NCI-H2107 (cell line): Measurements from ENCODE around the gene WBP1L.
"Not testable (repeated sequence)": the region's sequence is repeated elsewhere in the genome, so short reads cannot be mapped to it uniquely, and the experiment has no call there.

Source experiments
- DNase-seq: peaks from one replicate; lab custom pipeline; 2025; lab: John Stamatoyannopoulos, UW

WBP1L gene

GRCh38 chr10:102723989-102724388, 19.8 kb upstream of the WBP1L start:
- no peak for DNase-seq

DNA sequence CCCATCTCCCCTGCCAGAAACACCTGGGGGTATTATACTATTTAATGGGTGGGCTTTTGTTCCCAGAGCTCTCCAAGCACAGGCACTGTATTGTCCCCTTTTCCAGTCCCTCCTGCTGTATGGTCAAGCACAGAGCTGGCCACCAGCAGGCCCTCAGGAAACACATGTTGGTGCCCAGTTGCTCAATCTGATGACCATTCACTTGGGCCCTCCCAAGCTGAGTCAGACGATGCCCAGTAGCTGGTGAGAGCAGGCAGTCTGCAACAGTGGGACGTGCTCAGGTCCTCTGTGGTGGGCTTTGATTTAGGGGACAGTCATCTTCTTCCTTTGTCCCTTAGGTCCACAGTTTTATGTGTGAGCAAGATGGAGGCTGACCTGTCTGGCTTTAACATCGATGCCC, 17.5 kb upstream of the WBP1L start:
- no peak for DNase-seq

DNA sequence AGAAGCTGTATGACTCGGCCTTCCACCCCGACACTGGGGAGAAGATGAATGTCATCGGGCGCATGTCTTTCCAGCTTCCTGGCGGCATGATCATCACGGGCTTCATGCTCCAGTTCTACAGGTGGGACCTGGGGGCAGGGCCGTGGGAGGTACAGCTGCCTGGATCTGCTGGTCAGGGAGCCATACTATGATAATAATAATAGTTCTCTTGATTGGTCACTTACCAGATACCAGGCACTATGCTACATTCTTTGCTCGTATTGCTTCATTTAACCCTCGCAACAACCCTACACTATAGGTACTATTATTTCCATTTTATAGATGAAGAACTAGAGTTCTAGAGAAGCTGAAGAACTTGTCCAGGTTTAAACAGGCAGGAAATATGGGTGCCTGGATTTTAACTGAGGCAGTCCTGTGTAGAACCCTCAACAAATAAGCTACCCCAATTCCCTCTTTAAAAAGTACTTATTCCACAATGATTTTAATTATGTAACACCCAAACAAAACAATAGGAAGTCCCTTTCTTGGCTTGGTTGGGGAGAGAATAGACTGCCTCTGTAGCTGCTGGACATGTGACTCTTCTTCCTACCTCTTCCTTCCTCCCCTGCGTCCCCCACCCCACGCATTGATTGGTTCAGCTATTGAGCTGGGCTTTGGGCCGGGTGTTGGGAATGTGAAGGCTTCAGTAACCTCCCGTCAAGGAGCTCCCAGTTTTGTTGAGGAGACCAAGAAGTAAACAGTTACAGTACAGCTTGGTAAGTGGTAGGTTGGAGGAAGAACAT, 16.5 kb upstream of the WBP1L start:
- no peak for DNase-seq

DNA sequence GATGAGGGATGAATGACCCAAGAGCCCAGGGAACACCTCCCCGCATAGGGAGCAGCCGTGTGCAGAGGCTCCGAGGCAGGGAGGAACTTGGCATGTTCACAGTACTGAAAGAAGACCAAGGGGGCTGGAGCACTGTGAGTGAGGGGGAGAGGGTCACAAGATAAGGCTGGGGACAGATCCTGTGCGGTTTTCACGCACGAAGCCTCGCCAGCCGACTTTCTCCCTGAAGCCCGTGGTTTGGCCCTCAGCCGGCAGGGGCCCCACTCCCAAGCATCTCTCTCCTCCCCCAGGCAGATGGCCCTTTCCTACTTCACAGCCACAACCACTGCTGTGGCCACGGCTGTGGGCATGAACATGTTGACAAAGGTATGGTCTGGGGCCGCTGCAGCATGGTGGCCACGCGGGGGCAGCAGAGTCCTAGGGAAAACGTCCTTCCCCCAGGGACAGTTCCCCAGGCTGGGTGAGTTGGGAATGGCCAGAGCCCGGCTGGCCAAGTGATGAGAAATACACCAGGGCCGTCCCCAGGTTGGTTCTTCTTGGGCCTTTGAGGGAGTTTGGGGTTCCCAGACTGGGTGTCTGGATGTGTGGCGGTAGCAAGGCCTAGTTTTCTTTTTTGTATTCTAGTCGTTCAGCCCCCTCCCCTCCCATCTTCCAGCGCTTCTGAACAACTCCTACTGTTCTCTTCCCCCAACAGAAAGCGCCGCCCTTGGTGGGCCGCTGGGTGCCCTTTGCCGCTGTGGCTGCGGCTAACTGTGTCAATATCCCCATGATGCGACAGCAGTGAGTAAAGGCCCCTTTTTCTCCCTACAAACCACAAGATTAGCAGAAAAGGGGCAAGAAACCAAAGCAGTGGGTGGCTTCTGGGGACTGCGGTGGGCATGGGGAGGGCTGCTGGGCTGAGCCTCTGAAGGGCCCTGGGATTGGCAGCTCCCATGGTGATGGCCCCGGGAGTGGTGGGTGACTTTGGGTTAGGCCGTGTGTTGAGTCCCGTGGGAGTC, 14.4 kb upstream of the WBP1L start:
- DNase-seq = peak; percentile 0

GRCh38 chr10:102731222-102731800, 12.4 kb upstream of the WBP1L start:
- no peak for DNase-seq

GRCh38 chr10:102732661-102733060, 11.1 kb upstream of the WBP1L start:
- DNase-seq = no peak

DNA sequence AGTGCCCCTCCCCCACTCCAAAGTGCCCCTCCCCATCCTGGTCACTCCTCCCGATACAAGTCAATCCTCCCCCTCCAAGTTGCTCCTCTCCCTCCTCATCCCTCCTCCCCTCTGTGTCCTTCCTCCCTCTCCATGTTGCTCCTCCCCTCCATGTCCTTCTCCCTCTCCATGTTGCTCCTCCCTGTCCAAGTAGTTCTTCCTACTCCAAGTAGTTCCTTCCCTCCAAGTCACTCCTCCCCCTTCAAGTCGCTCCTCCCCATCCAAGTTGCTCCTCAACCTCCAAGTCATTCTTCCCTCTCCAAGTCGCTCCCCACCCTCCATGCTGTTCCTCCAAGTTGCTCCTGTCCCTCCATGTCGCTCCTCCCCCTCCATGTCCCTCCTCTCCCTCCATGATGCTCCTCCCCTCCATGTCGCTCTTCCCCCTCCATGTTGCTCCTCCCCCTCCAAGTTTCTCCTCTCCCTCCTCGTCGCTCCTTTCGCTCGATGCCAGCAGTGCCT, 8.6 kb upstream of the WBP1L start:
- no peak for DNase-seq

- no peak for DNase-seq
Observed at GRCh38 chr10:102738692-102739121, 5.0 kb upstream of the WBP1L start.

DNA sequence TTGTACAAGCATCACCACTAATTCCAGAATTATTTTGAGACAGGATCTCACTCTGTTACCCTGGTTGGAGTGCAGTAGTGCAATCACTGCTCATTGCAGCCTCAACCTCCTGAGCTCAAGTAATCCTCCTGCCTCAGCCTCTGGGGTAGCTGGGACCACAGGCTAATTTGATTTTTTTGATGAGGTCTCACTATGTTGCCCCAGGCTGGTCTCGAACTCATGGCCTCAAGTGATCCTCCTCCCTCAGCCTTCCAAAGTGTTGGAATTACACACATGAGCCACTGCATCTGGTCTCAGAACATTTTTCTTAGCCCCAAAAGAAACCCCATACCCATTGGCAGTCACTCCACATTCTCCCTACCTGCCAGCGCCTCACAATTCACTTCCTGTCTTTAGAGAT, 3.5 kb upstream of the WBP1L start:
- no peak for DNase-seq

DNA sequence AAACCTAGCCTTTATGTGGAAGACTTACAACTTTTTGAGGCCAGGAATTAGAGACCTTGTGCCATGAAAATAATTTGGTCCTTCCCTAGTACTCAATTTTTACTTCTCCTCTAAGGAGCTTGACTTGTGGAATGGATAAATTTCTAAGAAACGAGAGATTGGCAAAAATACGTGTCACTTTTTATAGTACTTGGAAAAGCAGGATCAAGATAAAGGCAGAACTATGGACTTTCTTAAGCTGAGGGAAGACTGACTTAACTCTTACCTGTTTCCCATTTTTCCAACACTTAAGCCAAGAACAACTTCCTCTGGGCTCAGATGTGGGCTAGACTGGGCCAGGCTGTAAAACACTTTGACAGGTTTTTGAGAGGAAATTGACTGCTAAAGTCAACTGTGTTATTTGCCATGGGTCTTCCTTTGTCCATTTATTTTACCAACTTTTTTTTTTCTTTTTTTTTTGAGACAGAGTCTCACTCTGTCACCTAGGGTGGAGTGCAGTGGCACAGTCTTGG, 2.0 kb upstream of the WBP1L start:
- DNase-seq = no peak

DNA sequence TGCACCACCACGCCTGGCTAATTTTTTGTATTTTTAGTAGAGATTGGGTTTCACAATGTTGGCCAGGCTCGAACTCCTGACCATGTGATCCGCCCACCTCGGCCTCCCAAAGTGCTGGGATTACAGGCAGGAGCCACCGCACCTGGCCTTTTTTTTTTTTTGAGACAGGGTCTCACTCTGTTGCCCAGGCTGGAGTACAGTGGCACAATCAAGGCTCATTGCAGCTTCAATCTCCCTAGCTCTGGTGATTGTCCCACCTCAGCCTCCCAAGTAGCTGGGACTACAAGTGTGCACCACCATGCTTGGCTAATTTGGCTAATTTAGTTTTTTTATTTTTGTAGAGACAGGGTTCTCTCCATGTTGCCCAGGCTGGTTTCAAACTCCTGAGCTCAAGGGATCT, 1.4 kb upstream of the WBP1L start:
- DNase-seq = not testable (repeated sequence)

GRCh38 chr10:102743078-102743587, 615 bp upstream of the WBP1L start:
- DNase-seq = no peak

- DNase-seq = no peak
Observed at GRCh38 chr10:102744374-102745051, 765 bp downstream of the WBP1L start.

DNA sequence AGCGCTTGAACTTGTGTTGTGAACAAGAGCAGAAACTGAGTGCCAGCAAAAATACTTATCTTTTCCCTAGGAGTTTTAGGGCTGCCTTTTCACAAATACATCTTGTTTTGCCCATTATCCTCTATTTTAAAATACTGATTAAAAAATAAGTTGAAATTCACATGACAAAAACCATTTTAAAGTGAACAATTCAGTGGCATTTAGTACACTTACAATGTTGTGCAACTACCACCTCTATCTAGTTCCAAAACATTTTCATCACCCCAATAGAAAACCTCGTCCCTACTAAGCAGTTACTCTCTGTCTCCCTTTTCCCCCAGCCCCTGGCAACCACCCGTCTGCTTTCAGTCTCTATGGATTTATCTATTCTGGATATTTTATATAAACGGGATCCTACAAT, 1.4 kb downstream of the WBP1L start:
- DNase-seq = no peak

- no peak for DNase-seq
Observed at GRCh38 chr10:102752266-102752930, 8.7 kb downstream of the WBP1L start.

DNA sequence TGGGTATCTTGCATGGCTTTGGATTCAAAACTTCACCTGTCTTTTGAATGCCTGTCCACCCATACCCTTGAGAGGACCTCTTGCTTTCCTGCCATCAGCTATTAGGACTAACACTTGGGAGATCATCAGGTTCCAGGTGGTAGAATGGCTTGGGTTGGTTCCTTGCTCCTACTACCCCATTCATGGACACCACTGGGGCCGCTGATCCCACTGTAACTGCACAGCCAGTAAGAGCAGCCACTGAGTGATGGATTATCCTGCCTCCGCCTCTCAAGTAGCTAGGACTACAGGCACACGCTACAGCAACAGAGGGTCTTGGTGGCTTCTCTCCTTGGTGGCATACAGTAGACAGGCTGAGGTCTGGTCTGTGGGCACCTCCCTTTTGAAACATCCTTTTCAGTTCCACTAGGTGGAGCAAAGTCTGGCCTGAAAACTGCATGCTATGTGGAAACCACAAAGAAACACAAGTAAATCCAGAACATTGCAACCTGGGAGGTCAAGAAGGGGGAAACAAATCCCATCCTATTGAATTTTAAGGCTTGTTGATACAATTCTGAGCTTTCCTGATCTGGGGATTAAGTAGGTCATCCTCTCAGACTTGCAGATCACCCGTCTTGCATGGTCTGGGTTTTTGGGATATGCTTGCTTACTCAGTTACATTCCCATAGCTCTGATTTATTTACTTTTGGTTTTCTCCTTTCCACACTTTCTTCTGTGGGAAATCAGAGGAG, 9.4 kb downstream of the WBP1L start:
- no peak for DNase-seq

GRCh38 chr10:102753718-102754117, 10.0 kb downstream of the WBP1L start:
- DNase-seq = no peak

GRCh38 chr10:102757323-102757722, 13.6 kb downstream of the WBP1L start:
- no peak for DNase-seq

DNA sequence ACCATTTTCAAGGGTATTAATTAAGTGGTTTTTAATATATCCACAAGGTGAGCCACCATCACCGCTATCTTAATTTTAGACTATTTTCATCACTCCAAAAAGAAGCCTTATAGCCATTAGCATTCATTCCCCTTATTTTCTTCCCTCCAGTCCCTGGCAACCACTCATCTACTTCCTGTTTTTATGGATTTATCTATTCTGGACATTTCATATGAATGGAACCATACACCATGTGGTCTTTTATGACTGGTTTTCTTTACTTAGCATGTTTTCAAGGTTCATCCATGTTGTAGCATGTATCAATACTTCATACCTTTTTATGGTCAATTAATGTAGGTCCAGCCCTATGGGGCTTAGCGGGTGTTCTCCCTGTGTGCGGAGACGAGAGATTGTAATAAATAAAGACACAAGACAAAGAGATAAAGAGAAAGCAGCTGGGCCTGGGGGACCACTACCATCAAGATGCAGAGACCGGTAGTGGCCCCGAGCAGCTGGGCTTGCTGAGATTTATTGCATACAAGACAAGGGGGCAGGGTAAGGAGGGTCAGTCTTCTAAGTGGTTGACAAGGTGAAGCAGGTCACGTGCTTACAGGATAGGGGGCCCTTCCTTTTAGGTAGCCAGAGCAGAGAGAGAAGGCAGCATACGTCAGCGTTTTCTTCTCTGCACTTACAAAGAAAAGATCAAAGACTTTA, 14.6 kb downstream of the WBP1L start:
- no peak for DNase-seq

DNA sequence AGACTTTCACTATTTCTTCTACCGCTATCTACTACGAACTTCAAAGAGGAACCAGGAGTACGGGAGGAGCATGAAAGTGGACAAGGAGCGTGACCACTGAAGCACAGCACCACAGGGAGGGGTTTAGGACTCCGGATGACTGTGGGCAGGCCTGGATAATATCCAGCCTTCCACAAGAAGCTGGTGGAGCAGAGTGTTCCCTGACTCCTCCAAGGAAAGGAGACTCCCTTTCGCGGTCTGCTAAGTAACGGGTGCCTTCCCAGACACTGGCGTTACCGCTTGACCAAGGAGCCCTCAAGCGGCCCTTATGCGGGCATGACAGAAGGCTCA, 15.2 kb downstream of the WBP1L start:
- not testable (repeated sequence) for DNase-seq
